K562 (cell line): ENCODE measurements around the gene CNP. TPM values are rescaled to one million over a fixed set of nuclear protein-coding genes. Genes with fewer than 3 reads are reported as not detected.

ENCODE experiments used
- ARNT ChIP-seq, 2 experiments: fragments of 450-650 bp; IDR thresholded peaks; 2 replicates each; pipeline ENCODE4 v1.6.1; 2016; ENCODE audit warnings: mild to moderate bottlenecking in 1 of 2
- BRCA1 ChIP-seq, 2 experiments: fragments of 450-650 bp in 1 of 2; sonication (generic) in 1 of 2; formaldehyde crosslinking in 1 of 2; IDR thresholded peaks; 2 replicates each; pipeline versions ENCODE4 v1.5.0 to v1.6.1; 2017 to 2020; ENCODE audit warnings: mild to moderate bottlenecking in 1 of 2, missing genetic modification reagents in 1 of 2
- E2F1 ChIP-seq: sonication (generic); formaldehyde crosslinking; IDR thresholded peaks from 2 replicates; pipeline ENCODE4 v1.8.1; 2023; ENCODE audit warnings: mild to moderate bottlenecking, missing genetic modification reagents, moderate library complexity
- ERF ChIP-seq: fragments of 450-650 bp; formaldehyde crosslinking; IDR thresholded peaks from 2 replicates; pipeline ENCODE4 v1.4.0; 2020; ENCODE audit warnings: mild to moderate bottlenecking, mixed read lengths
- ETV6 ChIP-seq, 3 experiments: fragments of 150-350 bp in 1 of 3; sonication (generic) in 1 of 3; formaldehyde crosslinking in 1 of 3; IDR thresholded peaks; 2 replicates each; pipeline versions ENCODE4 v1.6.1 to v1.8.0; 2014 to 2022; ENCODE audit warnings: borderline replicate concordance in 2 of 3, low read depth in 2 of 3, antibody characterized with exemption in 1 of 3, low read length in 1 of 3, mild to moderate bottlenecking in 1 of 3, missing genetic modification reagents in 1 of 3
- KDM5B ChIP-seq: fragments of 200-600 bp; sonication (generic); IDR thresholded peaks from 2 replicates; pipeline ENCODE4 v1.6.1; 2012; ENCODE audit warnings: low read depth, mild to moderate bottlenecking, moderate library complexity, low read length, control low read depth, inconsistent platforms; ENCODE audit not compliant: insufficient replicate concordance
- KLF16 ChIP-seq: IDR thresholded peaks from 2 replicates; pipeline ENCODE4 v1.6.1; 2016; ENCODE audit warnings: antibody characterized with exemption
- MAX ChIP-seq: sonication (generic); formaldehyde crosslinking; IDR thresholded peaks from 2 replicates; pipeline ENCODE4 v1.9.0; 2022; ENCODE audit warnings: mild to moderate bottlenecking, missing genetic modification reagents
- MITF ChIP-seq: IDR thresholded peaks from 2 replicates; pipeline ENCODE4 v1.6.1; 2014; ENCODE audit warnings: antibody characterized with exemption
- SP1 ChIP-seq: sonication (generic); formaldehyde crosslinking; IDR thresholded peaks from 2 replicates; pipeline ENCODE4 v1.8.1; 2022; ENCODE audit warnings: mild to moderate bottlenecking, missing genetic modification reagents
- TEAD4 ChIP-seq, 2 experiments: sonication (generic) in 1 of 2; formaldehyde crosslinking in 1 of 2; IDR thresholded peaks; 2 replicates each; pipeline versions ENCODE4 v1.6.1 to v1.8.0; 2012 to 2022; ENCODE audit warnings: borderline replicate concordance in 1 of 2, inconsistent platforms in 1 of 2, low read length in 1 of 2, mild to moderate bottlenecking in 1 of 2, missing genetic modification reagents in 1 of 2
- VEZF1 ChIP-seq: fragments of 200-800 bp; sonication (Bioruptor generic); IDR thresholded peaks from 2 replicates; pipeline ENCODE4 v1.6.1; 2017; ENCODE audit warnings: missing genetic modification characterization, missing compliant biosample characterization
- ZNF134 ChIP-seq: fragments of 250-450 bp; sonication (Bioruptor Pico); conservative IDR thresholded peaks from 2 replicates; pipeline ENCODE4 v1.4.0; 2020
- ZNF518B ChIP-seq: fragments of 250-450 bp; sonication (Bioruptor Pico); IDR thresholded peaks from 2 replicates; pipeline ENCODE4 v1.5.0; 2021; ENCODE audit warnings: mild to moderate bottlenecking, moderate library complexity
- ZNF584 ChIP-seq: fragments of 200-800 bp; sonication (Bioruptor generic); IDR thresholded peaks from 2 replicates; pipeline ENCODE4 v1.6.1; 2016; ENCODE audit warnings: low read depth, mild to moderate bottlenecking, missing genetic modification characterization, missing compliant biosample characterization
- ZNF655 ChIP-seq: fragments of 250-450 bp; sonication (Bioruptor Pico); IDR thresholded peaks from 2 replicates; pipeline ENCODE4 v1.5.0; 2021
- polyA plus RNA-seq, 8 experiments: library from polyadenylated mRNA; depleted of rRNA in 4 of 8; stranded (reverse) in 5 of 8; unstranded in 3 of 8; fragments of >200 nt; fragmentation: Nextera tagmentation in 2 of 8; fragmentation: Illumina TruSeq in 1 of 8; extraction: Ambion mirVana in 2 of 8; extraction: Trizol in 1 of 8; gene quantifications; 2 replicates each; pipeline versions ENCODE4 v1.2.1 to v1.2.3, GENCODE V29; 2011 to 2014; ENCODE audit warnings: inconsistent platforms in 1 of 8, missing spikeins in 1 of 8
- total RNA-seq, 7 experiments: library from RNA; depleted of rRNA in 6 of 7; stranded (reverse); fragments of >200 nt in 6 of 7; fragmentation: Illumina TruSeq in 2 of 7; extraction: Trizol in 2 of 7; gene quantifications; 2 replicates each; pipeline versions ENCODE4 v1.2.1 to v1.2.3, GENCODE V29; 2011 to 2021; ENCODE audit warnings: low replicate concordance in 1 of 7

Gene CNP
- total and polyA plus RNA-seq, 9 of the 15 experiments (the other 6 are each of a cell fraction or from before 2014, with no cell fraction given) = 1.7 to 52.0 (median 29.1) TPM

GRCh38 chr17:41966463-41967140 lies at the start of gene CNP (continued):
- TF ChIP-seq TEAD4 (IDR thresholded peaks at IDR 0.05; ENCODE audit: low read length) (0 out of 2 replicates have a peak, but pooled peaks have one; percentile 11), TEAD4 (CRISPR knock-in tag; IDR thresholded peaks at IDR 0.05; ENCODE audit: borderline replicate concordance) (no peak), SP1 (CRISPR knock-in tag) (peak; percentile 37; the same call in 1 of the 2 replicates), KDM5B (peak; percentile 48), MITF (no peak; the same call in 1 of the 2 replicates), ARNT (IDR thresholded peaks at IDR 0.05) (no peak), MAX (CRISPR knock-in tag) (peak; percentile 61), ZNF518B (CRISPR knock-in tag) (no peak), ZNF655 (CRISPR knock-in tag) (no peak), ETV6 (IDR thresholded peaks at IDR 0.05; ENCODE audit: borderline replicate concordance in 1 of 2, low read depth in 2 of 2, low read length in 1 of 2) (no peak), ETV6 (CRISPR knock-in tag; IDR thresholded peaks at IDR 0.05; ENCODE audit: borderline replicate concordance) (no peak), ERF (CRISPR knock-in tag) (no peak), KLF16 (no peak), ZNF584 (no peak), VEZF1 (CRISPR knock-in tag) (peak; percentile 84), E2F1 (peak; percentile 82; the same call in 1 of the 2 replicates), BRCA1 (IDR thresholded peaks at IDR 0.05) (no peak), BRCA1 (CRISPR knock-in tag; IDR thresholded peaks at IDR 0.05) (no peak), ZNF134 (CRISPR knock-in tag) (no peak)
